Stimulated activated naive CD8-positive, alpha-beta T cell treated with anti-CD3 and anti-CD28 coated beads, Interleukin-15, Interleukin-2, amounts not matched to agents 100 ng/mL and 50 ng/mL, for 24 hours (primary cell): ENCODE results near the gene LEMD3.
A peak's percentile ranks its signal among the peaks of the same experiment; 100 is the strongest.

Experiments used
- H3K27ac Mint-ChIP-seq: one replicate; pipeline ENCODE4 v1.8.0; 2021; ENCODE audit warnings: mild to moderate bottlenecking, mixed read lengths
- H3K27me3 Mint-ChIP-seq: one replicate; pipeline ENCODE4 v1.8.0; 2021; ENCODE audit warnings: mixed read lengths
- H3K36me3 Mint-ChIP-seq: one replicate; pipeline ENCODE4 v1.8.0; 2021; ENCODE audit warnings: low read depth, mixed read lengths
- H3K4me1 Mint-ChIP-seq: one replicate; pipeline ENCODE4 v1.8.0; 2021; ENCODE audit warnings: low read depth, mixed read lengths
- H3K4me3 Mint-ChIP-seq: one replicate; pipeline ENCODE4 v1.8.0; 2021; ENCODE audit warnings: mild to moderate bottlenecking, mixed read lengths
- H3K9me3 Mint-ChIP-seq: one replicate; pipeline ENCODE4 v1.8.0; 2021; ENCODE audit warnings: mixed read lengths

LEMD3 gene

DNA sequence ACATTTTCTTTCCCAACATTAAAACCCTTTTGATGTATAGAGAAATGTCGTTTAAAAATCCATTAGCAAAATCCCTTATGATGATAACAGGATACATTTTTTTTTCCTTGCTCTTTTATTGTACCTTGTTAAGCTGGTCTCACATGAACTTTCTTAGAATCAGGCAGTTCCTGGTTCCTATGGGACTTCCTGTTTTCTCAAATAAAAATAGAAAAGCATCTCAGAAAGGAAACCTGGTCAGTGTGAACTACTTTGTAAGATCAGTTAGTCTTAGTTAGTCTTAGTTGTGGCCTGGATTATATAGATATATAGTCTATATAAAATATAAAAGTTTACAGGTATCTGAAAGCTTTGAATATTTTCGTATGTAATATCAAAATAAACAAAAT, 40.3 kb downstream of the LEMD3 start:
- peak overlapping the region; percentile 53 for H3K4me3 Mint-ChIP-seq
- H3K36me3 Mint-ChIP-seq: peaks cover 37% of the 10 kb centered on the region
- peak overlapping the region; percentile 87 for H3K27ac Mint-ChIP-seq
- H3K27me3 Mint-ChIP-seq: no peaks in the 10 kb centered on the region
- H3K4me1 Mint-ChIP-seq: peaks cover 75% of the 10 kb centered on the region
- H3K9me3 Mint-ChIP-seq: no peaks in the 10 kb centered on the region

DNA sequence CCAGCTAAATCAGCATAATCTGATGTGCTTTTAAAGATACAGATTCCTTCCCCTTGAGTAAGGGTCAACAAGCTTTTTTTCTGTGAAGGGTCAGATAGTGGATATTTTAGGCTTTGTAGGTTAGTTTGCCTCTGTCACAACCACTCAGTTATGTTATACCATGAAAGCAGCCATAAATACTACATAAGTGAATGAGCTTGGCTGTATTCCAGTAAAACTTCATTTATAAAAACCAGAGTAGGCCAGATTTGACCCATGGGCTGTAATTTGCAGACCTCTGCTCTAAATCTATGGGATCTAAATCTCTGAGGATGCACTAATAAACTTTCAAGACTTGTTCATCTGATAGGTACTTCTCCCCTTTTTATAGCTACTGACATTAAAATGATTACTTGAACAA, 47.7 kb downstream of the LEMD3 start:
- peaks cover 80% of the 10 kb centered on the region for H3K36me3 Mint-ChIP-seq
- H3K27ac Mint-ChIP-seq: no peak overlapping the region
- peaks cover 9% of the 10 kb centered on the region for H3K4me1 Mint-ChIP-seq
- peaks cover 8% of the 10 kb centered on the region for H3K9me3 Mint-ChIP-seq
- no peaks in the 10 kb centered on the region for H3K27me3 Mint-ChIP-seq
- no peak overlapping the region for H3K4me3 Mint-ChIP-seq

DNA sequence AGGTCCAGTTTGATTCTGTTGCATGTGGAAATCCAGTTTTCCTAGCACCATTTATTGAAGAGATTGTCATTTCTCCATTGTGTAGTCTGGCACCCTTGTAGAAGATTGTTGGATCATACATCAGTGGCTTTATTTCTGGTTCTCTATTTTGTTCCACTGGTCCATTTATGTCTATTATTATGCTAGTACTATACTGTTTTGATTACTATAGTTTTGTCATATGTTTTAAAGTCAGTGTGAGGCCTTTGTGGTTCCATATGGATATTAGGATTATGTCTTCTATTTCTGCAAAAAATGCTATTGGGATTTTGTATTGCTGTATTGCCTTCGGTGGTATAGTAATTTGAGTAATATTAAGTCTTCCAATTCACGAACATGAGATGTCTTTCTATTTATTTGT, 51.4 kb downstream of the LEMD3 start:
- peaks cover 21% of the 10 kb centered on the region for H3K9me3 Mint-ChIP-seq
- no peak overlapping the region for H3K4me3 Mint-ChIP-seq
- peaks cover 82% of the 10 kb centered on the region for H3K36me3 Mint-ChIP-seq
- H3K27ac Mint-ChIP-seq: no peak overlapping the region
- H3K27me3 Mint-ChIP-seq: no peaks in the 10 kb centered on the region
- H3K4me1 Mint-ChIP-seq: peaks cover 21% of the 10 kb centered on the region

DNA sequence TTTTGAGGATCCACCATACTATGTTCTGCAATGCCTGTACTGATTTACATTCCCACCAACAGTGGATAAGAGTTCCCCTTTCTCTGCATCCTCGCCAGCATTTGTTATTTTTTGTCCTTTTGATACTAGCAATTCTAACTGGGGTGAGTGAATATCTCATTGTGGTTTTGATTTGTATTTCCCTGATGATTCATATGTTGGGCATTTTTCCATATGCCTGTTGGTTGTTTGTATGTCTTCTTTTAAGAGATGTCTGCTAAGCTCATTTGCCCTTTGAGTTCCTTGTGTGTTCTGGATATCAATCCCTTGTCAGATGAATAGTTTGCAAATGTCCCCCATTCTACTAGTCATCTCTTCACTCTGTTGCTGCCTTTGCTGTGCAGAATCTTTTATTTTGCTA, 60.1 kb downstream of the LEMD3 start:
- Mint-ChIP-seq H3K9me3 (peaks cover 11% of the 10 kb centered on the region), H3K27me3 (no peaks in the 10 kb centered on the region), H3K4me1 (peaks cover 42% of the 10 kb centered on the region), H3K27ac (no peak overlapping the region), H3K4me3 (no peak overlapping the region), H3K36me3 (peaks cover 54% of the 10 kb centered on the region)

DNA sequence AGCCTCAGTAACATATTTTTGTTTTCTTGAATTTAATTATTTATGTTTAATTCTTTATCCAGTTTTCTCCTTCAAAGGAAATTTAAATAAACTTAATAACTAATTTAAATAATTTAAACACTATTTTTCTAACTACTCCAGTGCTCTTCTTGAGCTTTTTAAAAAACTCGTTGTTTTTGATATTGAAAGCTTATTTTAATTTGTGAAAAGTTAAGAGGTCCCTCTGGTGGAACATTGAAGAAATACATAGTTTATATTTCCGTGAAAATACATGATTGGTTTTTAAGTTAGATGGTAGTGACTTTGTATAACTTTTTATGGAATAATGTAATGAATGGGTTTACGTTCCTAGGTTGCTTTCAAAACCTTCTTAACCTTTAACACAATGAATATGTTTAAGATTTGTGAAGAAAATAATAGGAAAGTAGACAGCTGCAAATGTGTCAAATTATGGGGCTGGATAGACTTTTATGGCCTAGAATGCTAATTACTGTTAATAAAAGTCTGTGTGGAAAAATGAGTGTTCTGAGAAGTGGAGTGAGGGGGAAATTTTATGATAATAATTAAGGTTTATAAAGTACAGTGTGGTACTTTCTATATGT, 63.2 kb downstream of the LEMD3 start:
- Mint-ChIP-seq H3K27ac (no peak overlapping the region), H3K36me3 (peaks cover 29% of the 10 kb centered on the region), H3K9me3 (peaks cover 8% of the 10 kb centered on the region), H3K27me3 (no peaks in the 10 kb centered on the region), H3K4me3 (no peak overlapping the region), H3K4me1 (peaks cover 14% of the 10 kb centered on the region)

DNA sequence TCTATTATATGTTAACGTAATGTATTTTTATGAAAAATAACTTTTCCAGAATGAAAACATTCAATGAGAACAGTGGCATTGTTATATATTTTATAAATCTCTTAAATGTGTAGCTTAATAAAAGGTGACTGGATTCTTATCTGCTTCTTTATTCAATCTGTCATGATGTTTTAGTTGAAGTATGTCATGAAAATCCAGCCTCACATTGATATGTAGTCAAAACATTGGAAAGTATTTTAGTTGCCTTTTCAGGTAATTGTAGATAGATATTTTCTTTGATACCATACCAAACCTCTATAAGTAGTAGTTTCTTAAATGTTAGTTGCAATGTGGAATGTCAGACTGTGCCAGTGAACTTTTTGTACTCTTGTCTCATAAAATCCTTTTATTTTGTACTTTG, 67.8 kb downstream of the LEMD3 start:
- peaks cover 6% of the 10 kb centered on the region for H3K4me1 Mint-ChIP-seq
- H3K27ac Mint-ChIP-seq: no peak overlapping the region
- H3K4me3 Mint-ChIP-seq: no peak overlapping the region
- H3K9me3 Mint-ChIP-seq: no peaks in the 10 kb centered on the region
- H3K27me3 Mint-ChIP-seq: no peaks in the 10 kb centered on the region
- H3K36me3 Mint-ChIP-seq: peaks cover 27% of the 10 kb centered on the region

DNA sequence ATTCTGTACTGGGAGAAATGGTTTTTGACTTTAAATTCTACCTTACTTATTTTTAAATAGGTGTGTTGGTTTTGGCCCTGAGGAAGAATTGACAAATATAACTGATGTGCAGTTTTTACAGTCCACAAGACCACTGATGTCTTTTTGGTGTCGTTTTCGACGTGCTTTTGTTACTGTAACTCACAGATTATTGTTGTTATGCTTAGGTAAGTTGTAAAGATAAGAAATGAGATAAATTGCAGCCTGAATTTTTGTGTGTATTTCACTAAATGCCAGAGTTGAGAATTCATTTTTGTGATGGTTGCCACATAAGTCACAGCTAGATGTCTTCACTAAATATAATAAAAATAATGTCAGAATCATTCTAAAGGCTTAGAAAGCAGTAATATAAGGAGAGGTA, 69.2 kb downstream of the LEMD3 start:
- peaks cover 41% of the 10 kb centered on the region for H3K36me3 Mint-ChIP-seq

DNA sequence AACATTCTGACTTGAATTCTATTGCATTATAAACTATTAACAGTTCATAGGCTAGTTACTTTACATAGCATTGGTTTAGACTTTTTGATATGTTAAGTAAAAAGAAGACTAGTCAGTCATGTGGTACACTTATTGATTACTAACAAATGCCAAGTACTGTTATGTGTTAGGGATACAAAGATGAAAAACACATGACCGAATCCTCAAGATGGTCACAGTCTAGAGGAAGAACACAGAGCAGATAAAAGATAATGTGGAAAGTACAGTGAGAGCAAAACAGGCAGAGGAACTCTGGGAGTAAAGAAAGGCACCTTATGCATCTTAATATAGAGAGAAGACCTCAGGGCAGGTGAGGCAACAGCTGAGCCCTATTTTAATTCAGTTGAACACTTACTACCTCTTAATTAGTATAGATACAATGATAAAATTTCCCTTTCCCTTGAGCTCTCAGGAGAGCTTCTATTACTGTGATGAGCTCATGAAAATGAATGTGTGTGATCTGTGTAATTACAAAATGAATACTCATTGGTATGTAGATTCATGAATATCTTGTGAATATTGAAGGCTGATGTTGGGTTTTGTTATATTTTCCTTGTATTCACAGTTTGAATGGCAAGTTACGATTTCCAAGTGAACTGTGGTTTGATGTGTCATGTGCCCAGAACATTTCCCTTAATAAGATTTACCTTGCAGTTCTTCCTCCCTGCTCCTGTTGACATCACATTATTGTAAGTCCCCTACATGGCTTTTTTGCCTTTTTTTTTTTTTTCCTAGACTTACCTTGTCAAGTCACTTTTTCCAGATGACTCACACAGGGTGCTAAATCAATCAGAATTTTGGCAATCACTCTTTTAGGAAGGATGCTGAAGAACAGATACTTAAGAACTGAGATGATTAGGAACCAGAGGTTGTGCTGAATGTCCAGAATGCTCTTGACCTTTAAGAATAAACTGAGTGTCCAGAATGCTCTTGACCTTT, 79.6 kb downstream of the LEMD3 start:
- Mint-ChIP-seq H3K4me3 (peak overlapping the region; percentile 33), H3K27ac (peak overlapping the region; percentile 86)

More for the DNA sequence above, 69.2 kb downstream of the LEMD3 start:
- Mint-ChIP-seq H3K27me3 (no peaks in the 10 kb centered on the region), H3K9me3 (no peaks in the 10 kb centered on the region), H3K4me1 (no peaks in the 10 kb centered on the region), H3K4me3 (no peak overlapping the region), H3K27ac (no peak overlapping the region)

DNA sequence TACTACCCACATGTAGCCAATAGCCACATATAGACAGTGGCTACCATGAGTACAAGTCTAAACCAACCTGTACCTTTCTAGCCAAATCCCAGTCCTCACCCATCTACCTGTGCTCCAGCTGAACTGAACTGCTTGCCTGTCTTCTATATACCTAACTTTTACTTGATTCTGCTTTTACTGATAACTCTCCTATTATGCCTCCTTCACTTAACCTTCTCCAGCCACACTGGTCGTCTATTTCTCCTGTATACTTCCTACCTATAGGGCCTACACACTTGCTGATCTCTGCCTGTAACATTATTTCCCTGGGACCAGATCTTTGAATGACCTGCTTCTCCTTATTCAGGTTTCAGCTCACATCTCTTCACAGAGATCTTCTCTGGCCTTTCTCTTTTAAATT, 83.1 kb downstream of the LEMD3 start:
- Mint-ChIP-seq H3K4me1 (peaks cover 17% of the 10 kb centered on the region), H3K27me3 (peaks cover 3% of the 10 kb centered on the region), H3K27ac (no peak overlapping the region), H3K4me3 (no peak overlapping the region), H3K9me3 (no peaks in the 10 kb centered on the region), H3K36me3 (peaks cover 23% of the 10 kb centered on the region)

More for the DNA sequence above, 79.6 kb downstream of the LEMD3 start:
- H3K27me3 Mint-ChIP-seq: no peaks in the 10 kb centered on the region
- H3K4me1 Mint-ChIP-seq: peaks cover 17% of the 10 kb centered on the region
- peaks cover 40% of the 10 kb centered on the region for H3K36me3 Mint-ChIP-seq
- no peaks in the 10 kb centered on the region for H3K9me3 Mint-ChIP-seq

DNA sequence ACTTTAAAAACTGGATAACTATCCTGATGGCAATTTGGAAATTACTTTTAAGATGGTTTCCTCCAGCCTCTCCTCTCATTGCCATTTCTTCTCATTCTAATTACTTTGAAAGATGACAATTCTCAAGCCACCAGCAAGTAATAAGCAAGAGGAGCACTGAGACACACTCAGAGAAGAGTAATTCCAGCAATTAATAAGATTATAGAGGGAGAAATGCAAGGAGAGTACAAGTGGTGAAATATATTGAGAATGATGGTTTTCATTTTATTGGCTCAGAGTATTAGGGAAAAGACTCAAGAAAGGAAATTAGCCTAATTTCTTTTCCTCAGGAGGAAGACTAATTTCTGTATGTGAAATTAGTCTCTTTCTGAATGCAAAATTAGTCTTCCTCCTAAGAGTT, 88.6 kb downstream of the LEMD3 start:
- Mint-ChIP-seq H3K36me3 (no peaks in the 10 kb centered on the region), H3K4me3 (no peak overlapping the region), H3K9me3 (no peaks in the 10 kb centered on the region), H3K27me3 (peaks cover 18% of the 10 kb centered on the region), H3K4me1 (no peaks in the 10 kb centered on the region), H3K27ac (no peak overlapping the region)

DNA sequence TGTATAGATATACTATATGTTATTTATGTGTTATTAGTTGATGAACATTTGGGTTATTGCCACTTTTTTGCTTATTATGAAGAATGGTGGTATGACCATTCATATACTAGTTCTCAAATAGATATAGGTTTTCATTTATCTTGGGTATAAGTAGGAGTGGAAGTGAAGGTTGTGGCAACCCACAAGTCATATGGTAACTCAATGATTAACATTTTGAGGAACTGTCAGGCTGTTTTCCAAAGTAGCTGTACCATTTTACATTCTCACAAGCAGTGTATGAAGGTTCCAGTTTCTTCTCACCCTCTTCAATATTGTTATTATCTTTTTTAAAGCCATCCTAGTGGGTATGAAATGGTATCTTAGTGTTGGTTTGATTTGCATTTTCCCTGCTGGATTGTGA, 90.1 kb downstream of the LEMD3 start:
- Mint-ChIP-seq H3K9me3 (no peaks in the 10 kb centered on the region), H3K27ac (no peak overlapping the region), H3K27me3 (peaks cover 18% of the 10 kb centered on the region), H3K4me1 (no peaks in the 10 kb centered on the region), H3K4me3 (no peak overlapping the region), H3K36me3 (no peaks in the 10 kb centered on the region)

DNA sequence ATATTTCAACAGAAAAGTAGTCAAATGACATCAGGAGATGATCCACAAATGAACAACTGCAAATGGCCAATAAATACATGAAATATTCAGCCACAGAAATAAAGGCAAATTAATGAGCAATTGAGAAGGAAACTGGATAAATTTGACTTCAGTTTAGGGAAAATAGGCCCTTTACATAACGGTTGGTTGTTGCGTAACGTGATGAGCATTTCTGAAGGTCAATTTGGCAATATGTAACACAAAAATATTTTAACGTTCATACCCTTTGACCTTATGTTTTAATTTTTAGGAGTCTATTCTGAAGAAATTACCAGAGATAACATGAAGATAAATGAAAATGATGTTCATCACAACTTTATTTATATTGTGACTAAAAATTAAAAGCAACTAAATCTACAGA, 94.4 kb downstream of the LEMD3 start:
- H3K4me1 Mint-ChIP-seq: no peaks in the 10 kb centered on the region
- no peaks in the 10 kb centered on the region for H3K9me3 Mint-ChIP-seq
- H3K36me3 Mint-ChIP-seq: no peaks in the 10 kb centered on the region
- H3K27ac Mint-ChIP-seq: no peak overlapping the region
- no peak overlapping the region for H3K4me3 Mint-ChIP-seq
- peaks cover 34% of the 10 kb centered on the region for H3K27me3 Mint-ChIP-seq

DNA sequence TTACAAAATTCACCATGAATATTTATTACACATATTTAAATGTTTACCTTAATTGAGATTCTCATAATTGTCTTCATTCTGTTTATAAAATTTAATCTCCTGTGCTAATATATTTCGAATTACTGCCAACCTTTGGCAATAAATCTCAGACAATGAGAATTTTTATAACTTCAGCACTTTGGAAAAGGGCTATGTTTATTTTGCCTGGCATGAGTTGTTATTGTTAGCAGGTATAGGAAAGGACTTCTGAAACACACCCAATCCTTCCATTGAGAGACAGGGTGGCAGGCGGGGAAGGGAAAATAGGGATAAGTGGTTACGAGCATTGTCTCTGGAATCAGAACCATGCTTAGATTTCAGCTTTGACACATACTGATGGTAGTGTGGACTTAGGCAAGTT, 97.0 kb downstream of the LEMD3 start:
- no peaks in the 10 kb centered on the region for H3K9me3 Mint-ChIP-seq
- H3K4me1 Mint-ChIP-seq: no peaks in the 10 kb centered on the region
- H3K27me3 Mint-ChIP-seq: peaks cover 28% of the 10 kb centered on the region
- H3K36me3 Mint-ChIP-seq: no peaks in the 10 kb centered on the region
- H3K27ac Mint-ChIP-seq: no peak overlapping the region
- no peak overlapping the region for H3K4me3 Mint-ChIP-seq

DNA sequence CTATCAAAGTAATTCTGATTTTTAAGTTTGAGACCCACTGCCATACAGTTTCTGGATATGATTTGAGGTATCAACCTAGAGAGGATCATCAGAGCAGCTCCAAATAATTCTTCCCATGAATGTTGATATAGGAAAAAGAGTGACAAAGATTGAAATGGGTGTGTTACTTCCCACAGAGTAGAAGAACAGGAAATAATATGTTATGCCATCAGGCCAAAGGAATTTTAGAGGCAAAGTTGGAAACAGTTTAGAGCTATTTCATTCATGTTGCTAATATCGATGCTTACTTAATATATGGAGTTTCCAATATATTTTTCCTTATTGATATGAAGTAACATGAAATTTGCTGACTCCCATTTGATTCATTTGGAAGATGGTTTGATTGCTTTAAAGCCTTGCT, 100.2 kb downstream of the LEMD3 start:
- H3K9me3 Mint-ChIP-seq: no peaks in the 10 kb centered on the region
- no peaks in the 10 kb centered on the region for H3K4me1 Mint-ChIP-seq
- peaks cover 37% of the 10 kb centered on the region for H3K27me3 Mint-ChIP-seq
- H3K4me3 Mint-ChIP-seq: no peak overlapping the region
- no peaks in the 10 kb centered on the region for H3K36me3 Mint-ChIP-seq
- no peak overlapping the region for H3K27ac Mint-ChIP-seq

DNA sequence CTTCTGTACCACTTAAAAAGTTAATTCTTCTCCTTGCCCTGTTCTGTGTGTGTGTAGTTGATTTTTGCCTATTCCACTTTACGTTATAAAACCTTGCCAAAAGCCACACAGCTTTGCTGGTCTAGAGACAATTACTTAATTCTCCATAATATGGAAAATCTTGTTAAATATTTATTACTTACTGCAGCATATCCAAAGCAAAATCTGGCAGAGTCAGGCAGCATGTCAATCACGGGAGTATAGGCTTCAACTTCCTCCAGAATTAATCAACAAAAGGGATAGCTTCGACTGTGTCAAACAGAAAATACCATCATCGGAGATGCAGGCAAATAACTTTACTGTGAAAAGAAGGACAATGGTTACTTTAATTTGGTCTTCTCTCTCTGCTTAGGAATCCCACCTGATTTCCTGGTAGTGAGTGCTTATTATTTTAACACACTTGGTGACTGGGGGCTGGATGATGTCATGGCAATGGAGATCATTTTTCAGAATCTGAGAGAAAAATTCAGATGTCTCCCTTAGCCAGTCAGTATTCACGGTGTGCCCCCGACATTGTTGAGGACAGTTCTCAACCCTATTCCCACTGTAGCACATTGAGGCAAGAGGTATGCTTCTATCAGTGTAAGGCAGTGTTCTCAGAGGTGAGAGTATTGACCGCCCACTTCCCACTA, 105.4 kb downstream of the LEMD3 start:
- no peak overlapping the region for H3K27ac Mint-ChIP-seq
- H3K27me3 Mint-ChIP-seq: peaks cover 35% of the 10 kb centered on the region
- no peak overlapping the region for H3K4me3 Mint-ChIP-seq
- H3K4me1 Mint-ChIP-seq: peaks cover 4% of the 10 kb centered on the region
- no peaks in the 10 kb centered on the region for H3K9me3 Mint-ChIP-seq
- no peaks in the 10 kb centered on the region for H3K36me3 Mint-ChIP-seq
